BJ (cell line): ENCODE data around the gene SLC1A1. TPM values are rescaled to one million over a fixed set of nuclear protein-coding genes. Genes with fewer than 3 reads are reported as not detected.

Experiments
- CTCF ChIA-PET: fragments of 350-600 bp; formaldehyde crosslinking; extraction: SDS; loops from one replicate; lab custom pipeline; 2021; ENCODE audit warnings: antibody characterized with exemption, inconsistent platforms; lab: Yijun Ruan, JAX
- POLR2A ChIA-PET: fragments of 300-600 bp; sonication (Branson Sonifier 250); formaldehyde crosslinking; extraction: SDS; loops from one replicate; lab custom pipeline; 2021; ENCODE audit warnings: antibody characterized with exemption; lab: Charles Lee
- DNase-seq: peaks from one replicate; pipeline ENCODE4 v3.0.0-alpha.2; 2011; ENCODE audit warnings: low read depth
- H3K27me3 ChIP-seq: 2 replicates; pipeline ENCODE4 v1.6.0; 2011; ENCODE audit warnings: low read length; ENCODE audit not compliant: control insufficient read depth, insufficient read depth
- H3K36me3 ChIP-seq: 2 replicates; pipeline ENCODE4 v1.5.1; 2011; ENCODE audit warnings: low read length; ENCODE audit not compliant: control insufficient read depth, insufficient read depth
- H3K4me3 ChIP-seq: 2 replicates; pipeline ENCODE4 v1.5.1; 2011; ENCODE audit warnings: low read depth, mild to moderate bottlenecking, control low read depth, low read length
- polyA minus RNA-seq: library from RNA; depleted of rRNA, polyadenylated mRNA; stranded (reverse); fragments of >200 nt; gene quantifications from 2 replicates; pipeline ENCODE4 v1.2.3, GENCODE V29; 2011; rRNA and poly(A)+ RNA removed
- polyA plus RNA-seq: library from polyadenylated mRNA; depleted of rRNA; stranded (reverse); fragments of >200 nt; gene quantifications from 2 replicates; pipeline ENCODE4 v1.2.3, GENCODE V29; 2011; rRNA removed
- TF ChIP-seq, protein P1 (sequence below): IDR thresholded peaks from 2 replicates; pipeline ENCODE4 v1.5.1; 2011; ENCODE audit warnings: low read depth, mild to moderate bottlenecking, control low read depth, inconsistent platforms, low read length, moderate library complexity; ENCODE audit not compliant: insufficient read depth

The SLC1A1 gene
- polyA plus RNA-seq (6.4 and 8.8 TPM in 2 replicates), polyA minus RNA-seq (5.0 and 7.5 TPM in 2 replicates)

DNA sequence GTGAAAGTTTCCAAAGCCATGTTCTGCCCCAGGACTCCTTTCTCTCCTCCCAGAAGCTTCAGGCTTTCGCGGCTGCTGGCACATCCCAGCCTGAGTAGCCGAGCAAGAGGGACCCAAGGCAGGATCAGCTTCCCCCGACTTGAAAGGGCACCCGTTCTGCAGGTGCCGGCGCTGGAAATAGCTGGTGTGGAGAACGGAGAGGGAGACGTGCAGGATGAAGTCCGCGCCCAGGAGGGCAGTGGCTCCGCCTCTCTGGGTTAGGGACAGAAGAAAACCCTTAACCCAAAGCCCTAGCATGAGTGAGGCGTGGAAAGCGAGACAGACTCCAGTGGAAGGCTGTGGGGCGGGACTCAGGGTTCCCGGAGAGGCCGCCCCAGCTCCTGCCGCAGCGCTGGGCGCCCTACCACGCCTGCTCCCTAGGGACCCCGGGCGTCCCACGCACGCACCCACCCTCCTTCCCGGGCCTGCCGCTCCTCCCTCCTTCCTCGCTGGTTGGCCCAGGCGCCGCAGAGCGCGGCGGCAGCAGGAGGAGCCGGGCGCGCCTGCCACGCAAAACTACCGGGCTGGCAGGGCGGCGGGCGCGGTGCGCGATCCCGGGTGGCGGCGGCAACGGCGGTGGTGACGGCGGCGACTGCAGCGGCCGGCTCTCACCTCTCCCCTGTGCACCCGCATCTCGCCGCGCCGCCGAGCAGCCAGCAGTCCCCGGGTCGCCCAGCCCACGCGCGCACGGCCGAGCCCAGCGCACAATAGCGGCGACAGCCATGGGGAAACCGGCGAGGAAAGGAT lies at the start of gene SLC1A1:
TSS of gene SLC1A1 (plus strand) at position 550 of the 786 bp plus-strand sequence. CDS start at position 762, 212 bp downstream.
- Histone ChIP-seq H3K27me3 (no peaks in the 10 kb centered on the region; the same call in none of the 2 replicates), H3K4me3 (peak within 1 kb of the TSS; percentile 76), H3K36me3 (no peaks in the 10 kb centered on the region)
- ChIA-PET CTCF (interaction anchor here (0.6 to 2.3 kb wide), 4 partner anchors 108 to 602 kb away, joined by 3 to 9 read pairs (median 6); partner anchors contain the start of gene PLPP6), POLR2A (no interaction called here)
- TF ChIP-seq, protein P1, sequence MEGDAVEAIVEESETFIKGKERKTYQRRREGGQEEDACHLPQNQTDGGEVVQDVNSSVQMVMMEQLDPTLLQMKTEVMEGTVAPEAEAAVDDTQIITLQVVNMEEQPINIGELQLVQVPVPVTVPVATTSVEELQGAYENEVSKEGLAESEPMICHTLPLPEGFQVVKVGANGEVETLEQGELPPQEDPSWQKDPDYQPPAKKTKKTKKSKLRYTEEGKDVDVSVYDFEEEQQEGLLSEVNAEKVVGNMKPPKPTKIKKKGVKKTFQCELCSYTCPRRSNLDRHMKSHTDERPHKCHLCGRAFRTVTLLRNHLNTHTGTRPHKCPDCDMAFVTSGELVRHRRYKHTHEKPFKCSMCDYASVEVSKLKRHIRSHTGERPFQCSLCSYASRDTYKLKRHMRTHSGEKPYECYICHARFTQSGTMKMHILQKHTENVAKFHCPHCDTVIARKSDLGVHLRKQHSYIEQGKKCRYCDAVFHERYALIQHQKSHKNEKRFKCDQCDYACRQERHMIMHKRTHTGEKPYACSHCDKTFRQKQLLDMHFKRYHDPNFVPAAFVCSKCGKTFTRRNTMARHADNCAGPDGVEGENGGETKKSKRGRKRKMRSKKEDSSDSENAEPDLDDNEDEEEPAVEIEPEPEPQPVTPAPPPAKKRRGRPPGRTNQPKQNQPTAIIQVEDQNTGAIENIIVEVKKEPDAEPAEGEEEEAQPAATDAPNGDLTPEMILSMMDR: no peak
- no peak for DNase-seq

DNA sequence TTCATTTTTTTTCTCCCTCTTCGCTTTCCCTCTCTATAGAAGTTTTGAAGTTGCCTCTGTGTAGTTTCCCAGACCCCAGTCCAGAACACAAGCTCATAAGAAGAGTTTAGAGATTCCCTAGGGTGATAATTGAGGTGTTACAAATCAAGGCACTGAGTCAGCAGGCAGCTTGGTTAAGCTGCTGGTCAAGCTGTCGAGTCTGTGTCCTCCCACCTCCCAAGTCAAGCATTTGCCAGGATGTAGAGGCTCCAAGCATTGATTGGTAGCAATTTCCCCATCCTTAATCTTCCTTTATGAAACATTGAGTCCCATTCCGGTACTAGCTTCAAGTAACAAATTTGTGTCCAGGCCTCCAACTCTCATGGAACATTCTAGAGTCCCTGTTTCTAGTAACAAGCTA lies 47.5 kb upstream of the SLC1A1 start:
- no peak overlapping the region for H3K4me3 ChIP-seq
- no peaks in the 10 kb centered on the region for H3K27me3 ChIP-seq
- ChIA-PET POLR2A (no interaction called here), CTCF (interaction anchor here (0.8 kb wide), 1 partner anchor 14 kb away, joined by 3 read pairs; no protein-coding TSS in a partner anchor)
- no peaks in the 10 kb centered on the region for H3K36me3 ChIP-seq
- TF ChIP-seq, protein P1: no peak
- no peak for DNase-seq

DNA sequence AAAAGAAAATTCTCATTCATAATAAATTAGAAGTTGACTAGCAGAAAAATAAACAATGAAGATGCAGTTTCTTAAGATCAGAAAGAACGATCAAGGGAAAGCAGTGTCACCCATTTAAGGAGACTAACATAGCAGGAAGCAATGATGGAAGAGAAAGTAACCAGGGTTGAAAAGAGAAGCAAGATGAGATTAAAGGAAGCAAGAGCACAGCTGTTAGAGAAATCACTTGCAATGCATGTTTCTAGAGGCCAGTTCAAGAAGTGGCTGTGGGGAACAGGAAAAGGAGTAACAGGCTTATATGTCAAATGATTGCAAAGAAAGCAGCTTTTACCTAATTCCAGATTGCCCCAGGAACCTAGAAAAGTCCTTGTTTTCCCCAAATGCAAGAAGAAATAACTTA lies 46.8 kb upstream of the SLC1A1 start:
- DNase-seq: no peak
- TF ChIP-seq, protein P1: no peak
- Histone ChIP-seq H3K4me3 (no peak overlapping the region), H3K36me3 (no peaks in the 10 kb centered on the region), H3K27me3 (no peaks in the 10 kb centered on the region)
- POLR2A ChIA-PET: no interaction called here
- CTCF ChIA-PET: interaction anchor here (1.5 kb wide), 1 partner anchor 23 kb away, joined by 3 read pairs; no protein-coding TSS in a partner anchor

DNA sequence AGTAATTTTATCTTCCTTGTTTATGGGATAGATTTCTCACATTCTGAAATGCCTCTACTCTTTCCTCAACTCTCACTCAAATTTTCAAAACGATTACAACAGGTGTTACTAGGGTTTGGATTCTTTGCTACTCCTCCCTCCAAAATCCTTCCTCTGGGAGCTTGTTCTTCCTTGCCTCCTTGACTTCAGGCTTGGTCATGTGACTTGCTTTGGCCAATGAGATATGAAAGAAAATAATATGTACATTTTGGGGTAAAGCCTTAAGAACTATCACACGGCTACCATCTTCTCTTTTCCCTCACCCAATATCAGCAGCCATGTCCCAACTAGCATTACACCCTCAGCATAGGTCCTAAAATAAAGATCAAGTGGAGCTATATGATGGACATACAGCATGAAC lies 28.8 kb upstream of the SLC1A1 start:
- TF ChIP-seq, protein P1: no peak
- H3K27me3 ChIP-seq: no peaks in the 10 kb centered on the region
- no peak for DNase-seq
- H3K36me3 ChIP-seq: no peaks in the 10 kb centered on the region
- ChIA-PET POLR2A (no interaction called here), CTCF (interaction anchor here (0.6 kb wide), 1 partner anchor 12 kb away, joined by 3 read pairs; no protein-coding TSS in a partner anchor)
- no peak overlapping the region for H3K4me3 ChIP-seq

DNA sequence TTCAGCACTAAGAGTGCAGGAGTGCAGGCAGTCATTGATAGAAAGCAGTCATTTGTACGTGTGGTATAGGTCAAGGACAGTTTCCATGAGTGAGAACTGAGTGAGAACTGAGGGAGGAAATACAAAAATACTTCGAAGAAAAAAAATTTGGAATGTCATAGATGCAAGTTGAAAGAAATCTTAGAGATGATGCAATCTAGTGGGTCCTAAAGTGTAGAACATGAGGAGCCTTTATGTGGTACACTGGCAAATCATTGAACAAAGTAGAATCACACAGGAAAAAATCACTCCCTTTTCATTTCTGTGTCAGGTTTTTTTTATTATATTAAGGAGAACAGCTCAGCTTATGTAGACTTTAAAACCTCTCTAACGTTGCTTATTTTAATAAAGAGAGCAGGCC lies 26.4 kb upstream of the SLC1A1 start:
- CTCF ChIA-PET: no interaction called here

More for the DNA sequence above, 26.4 kb upstream of the SLC1A1 start:
- no peaks in the 10 kb centered on the region for H3K36me3 ChIP-seq
- H3K27me3 ChIP-seq: no peaks in the 10 kb centered on the region
- POLR2A ChIA-PET: no interaction called here
- no peak for DNase-seq
- no peak overlapping the region for H3K4me3 ChIP-seq
- TF ChIP-seq, protein P1: no peak
